GM12801 (cell line): ENCODE data around the gene TSHZ2.

ENCODE experiments used
- TF ChIP-seq, protein P1 (sequence below): IDR thresholded peaks from one replicate; pipeline ENCODE4 v1.5.1; 2011; ENCODE audit warnings: control low read depth; ENCODE audit not compliant: insufficient read length; ENCODE audit errors: extremely low read depth

TSHZ2 gene

GRCh38 chr20:53077373-53078205 is 105.4 kb downstream of the TSHZ2 start:
- TF ChIP-seq, protein P1, sequence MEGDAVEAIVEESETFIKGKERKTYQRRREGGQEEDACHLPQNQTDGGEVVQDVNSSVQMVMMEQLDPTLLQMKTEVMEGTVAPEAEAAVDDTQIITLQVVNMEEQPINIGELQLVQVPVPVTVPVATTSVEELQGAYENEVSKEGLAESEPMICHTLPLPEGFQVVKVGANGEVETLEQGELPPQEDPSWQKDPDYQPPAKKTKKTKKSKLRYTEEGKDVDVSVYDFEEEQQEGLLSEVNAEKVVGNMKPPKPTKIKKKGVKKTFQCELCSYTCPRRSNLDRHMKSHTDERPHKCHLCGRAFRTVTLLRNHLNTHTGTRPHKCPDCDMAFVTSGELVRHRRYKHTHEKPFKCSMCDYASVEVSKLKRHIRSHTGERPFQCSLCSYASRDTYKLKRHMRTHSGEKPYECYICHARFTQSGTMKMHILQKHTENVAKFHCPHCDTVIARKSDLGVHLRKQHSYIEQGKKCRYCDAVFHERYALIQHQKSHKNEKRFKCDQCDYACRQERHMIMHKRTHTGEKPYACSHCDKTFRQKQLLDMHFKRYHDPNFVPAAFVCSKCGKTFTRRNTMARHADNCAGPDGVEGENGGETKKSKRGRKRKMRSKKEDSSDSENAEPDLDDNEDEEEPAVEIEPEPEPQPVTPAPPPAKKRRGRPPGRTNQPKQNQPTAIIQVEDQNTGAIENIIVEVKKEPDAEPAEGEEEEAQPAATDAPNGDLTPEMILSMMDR = no peak

DNA sequence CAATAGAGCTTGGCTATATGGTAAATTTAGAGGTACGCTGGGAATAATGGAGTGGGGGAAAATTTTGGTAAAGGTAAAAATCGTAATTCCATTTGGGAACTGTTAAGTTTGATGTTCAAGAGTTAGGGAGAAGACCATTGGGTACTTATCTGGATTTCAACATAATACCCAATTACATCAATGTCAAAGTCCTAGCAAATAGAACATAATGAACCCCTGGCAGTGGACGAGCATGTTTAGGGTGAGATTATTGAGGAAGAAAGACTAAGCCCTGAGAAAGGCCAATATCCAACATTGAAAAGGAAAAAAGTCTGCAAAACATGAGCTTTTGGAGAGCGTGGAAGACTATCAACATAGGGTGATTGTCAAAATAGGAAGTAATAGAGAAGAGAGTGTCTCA is 106.6 kb downstream of the TSHZ2 start:
- TF ChIP-seq, protein P1 = no peak

GRCh38 chr20:53079261-53079691 is 107.1 kb downstream of the TSHZ2 start:
- TF ChIP-seq, protein P1 = no peak

DNA sequence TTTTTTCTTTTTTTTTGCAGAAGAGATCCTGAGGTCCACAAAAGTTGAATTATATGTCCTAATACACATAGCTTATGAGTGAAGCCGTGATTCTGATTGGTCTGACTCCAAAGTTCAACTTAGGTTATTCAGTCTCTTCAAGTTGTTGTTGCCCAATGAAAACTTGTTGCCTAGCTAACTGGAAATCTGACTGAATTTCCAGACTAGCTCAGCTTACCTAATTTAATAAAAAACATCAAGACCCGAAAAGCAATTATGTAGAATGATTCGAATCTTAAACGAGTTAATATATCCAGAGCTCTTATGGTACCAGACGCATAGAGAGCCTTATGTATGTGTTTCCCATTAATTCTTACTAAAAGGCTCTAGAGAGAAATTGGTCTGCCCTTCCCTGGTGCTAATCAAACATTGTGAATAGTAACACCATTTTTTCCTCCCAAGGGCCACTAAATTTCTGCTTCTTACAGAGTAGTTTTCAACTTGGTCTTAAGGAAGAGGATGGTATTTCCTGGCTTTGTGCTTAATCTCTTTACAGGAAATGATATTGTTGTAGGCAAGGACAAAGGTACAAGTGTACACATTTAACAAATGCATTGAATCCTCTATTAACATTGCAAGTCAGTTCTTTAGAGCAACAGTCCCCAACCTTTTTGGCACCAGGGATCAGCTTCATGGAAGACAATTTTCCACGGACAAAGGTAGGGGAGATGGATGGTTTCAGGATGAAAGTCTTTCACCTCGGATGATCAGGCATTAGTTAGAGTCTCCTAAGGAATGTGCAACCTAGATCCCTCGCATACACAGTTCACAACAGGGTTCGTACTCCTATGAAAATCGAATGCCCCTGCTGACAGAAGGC is 107.9 kb downstream of the TSHZ2 start:
- TF ChIP-seq, protein P1 = no peak

GRCh38 chr20:53080687-53080962 is 108.5 kb downstream of the TSHZ2 start:
- TF ChIP-seq, protein P1 = no peak

GRCh38 chr20:53080969-53081871 is 109.1 kb downstream of the TSHZ2 start:
- TF ChIP-seq, protein P1 = no peak
